SK-N-SH (cell line): ENCODE results near the gene SAMD8.

Experiments
- TF ChIP-seq, protein P1 (sequence below): fragments of 200-600 bp; sonication (generic); IDR thresholded peaks from 2 replicates; pipeline ENCODE4 v1.6.1; 2017; ENCODE audit warnings: antibody characterized with exemption, mild to moderate bottlenecking, moderate library complexity
- TF ChIP-seq, protein P2 (sequence below): IDR thresholded peaks from 2 replicates; pipeline ENCODE4 v1.4.0; 2012; ENCODE audit warnings: low read depth, borderline replicate concordance

DNA sequence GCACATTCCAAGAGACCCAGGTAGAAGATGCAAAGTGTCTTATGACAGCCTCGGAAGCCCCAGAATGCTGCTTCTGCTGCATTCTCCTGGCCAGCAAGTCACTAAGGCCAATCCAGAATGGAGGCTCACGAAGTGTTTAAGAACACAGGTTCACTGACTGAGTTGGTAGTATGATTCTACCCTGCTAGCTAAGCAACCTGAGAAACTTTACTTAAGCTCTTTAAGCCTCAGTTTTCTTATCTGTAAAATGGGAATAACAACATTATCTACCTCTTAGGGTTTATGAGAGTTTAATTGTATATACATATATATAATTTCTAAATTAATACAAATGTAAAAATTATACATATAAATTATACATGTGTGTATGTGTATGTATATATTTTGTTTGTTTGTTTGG, 22.8 kb upstream of the SAMD8 start:
- TF ChIP-seq, protein P1, sequence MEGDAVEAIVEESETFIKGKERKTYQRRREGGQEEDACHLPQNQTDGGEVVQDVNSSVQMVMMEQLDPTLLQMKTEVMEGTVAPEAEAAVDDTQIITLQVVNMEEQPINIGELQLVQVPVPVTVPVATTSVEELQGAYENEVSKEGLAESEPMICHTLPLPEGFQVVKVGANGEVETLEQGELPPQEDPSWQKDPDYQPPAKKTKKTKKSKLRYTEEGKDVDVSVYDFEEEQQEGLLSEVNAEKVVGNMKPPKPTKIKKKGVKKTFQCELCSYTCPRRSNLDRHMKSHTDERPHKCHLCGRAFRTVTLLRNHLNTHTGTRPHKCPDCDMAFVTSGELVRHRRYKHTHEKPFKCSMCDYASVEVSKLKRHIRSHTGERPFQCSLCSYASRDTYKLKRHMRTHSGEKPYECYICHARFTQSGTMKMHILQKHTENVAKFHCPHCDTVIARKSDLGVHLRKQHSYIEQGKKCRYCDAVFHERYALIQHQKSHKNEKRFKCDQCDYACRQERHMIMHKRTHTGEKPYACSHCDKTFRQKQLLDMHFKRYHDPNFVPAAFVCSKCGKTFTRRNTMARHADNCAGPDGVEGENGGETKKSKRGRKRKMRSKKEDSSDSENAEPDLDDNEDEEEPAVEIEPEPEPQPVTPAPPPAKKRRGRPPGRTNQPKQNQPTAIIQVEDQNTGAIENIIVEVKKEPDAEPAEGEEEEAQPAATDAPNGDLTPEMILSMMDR, result no peak
- TF ChIP-seq, protein P2, sequence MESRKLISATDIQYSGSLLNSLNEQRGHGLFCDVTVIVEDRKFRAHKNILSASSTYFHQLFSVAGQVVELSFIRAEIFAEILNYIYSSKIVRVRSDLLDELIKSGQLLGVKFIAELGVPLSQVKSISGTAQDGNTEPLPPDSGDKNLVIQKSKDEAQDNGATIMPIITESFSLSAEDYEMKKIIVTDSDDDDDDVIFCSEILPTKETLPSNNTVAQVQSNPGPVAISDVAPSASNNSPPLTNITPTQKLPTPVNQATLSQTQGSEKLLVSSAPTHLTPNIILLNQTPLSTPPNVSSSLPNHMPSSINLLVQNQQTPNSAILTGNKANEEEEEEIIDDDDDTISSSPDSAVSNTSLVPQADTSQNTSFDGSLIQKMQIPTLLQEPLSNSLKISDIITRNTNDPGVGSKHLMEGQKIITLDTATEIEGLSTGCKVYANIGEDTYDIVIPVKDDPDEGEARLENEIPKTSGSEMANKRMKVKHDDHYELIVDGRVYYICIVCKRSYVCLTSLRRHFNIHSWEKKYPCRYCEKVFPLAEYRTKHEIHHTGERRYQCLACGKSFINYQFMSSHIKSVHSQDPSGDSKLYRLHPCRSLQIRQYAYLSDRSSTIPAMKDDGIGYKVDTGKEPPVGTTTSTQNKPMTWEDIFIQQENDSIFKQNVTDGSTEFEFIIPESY, result no peak
